Liver (tissue), 9 donors: ENCODE data around the gene WWOX. TPM values are rescaled to one million over a fixed set of nuclear protein-coding genes. Genes with fewer than 3 reads are reported as not detected.

ENCODE experiments used
- DNase-seq: peaks from one replicate; pipeline ENCODE4 v3.0.0-alpha.2; 2017; ENCODE audit warnings: low spot score
- H3K27ac ChIP-seq, 2 donors: one replicate each; pipeline ENCODE4 v1.7.0; 2013; ENCODE audit warnings: inconsistent platforms in 2 of 2, low read length in 2 of 2, control low read depth in 1 of 2, low read depth in 1 of 2, mild to moderate bottlenecking in 1 of 2
- H3K27me3 ChIP-seq, 4 donors: one replicate each; pipeline versions ENCODE4 v1.6.1 to v1.7.0; 2013; ENCODE audit warnings: low read length in 3 of 4, inconsistent platforms in 1 of 4, mild to moderate bottlenecking in 1 of 4, moderate library complexity in 1 of 4; ENCODE audit not compliant: control insufficient read depth in 4 of 4, insufficient read depth in 4 of 4
- H3K36me3 ChIP-seq, 4 donors: one replicate each; pipeline versions ENCODE4 v1.6.1 to v1.7.0; 2013; ENCODE audit warnings: low read length in 3 of 4, mild to moderate bottlenecking in 3 of 4, low read depth in 1 of 4, moderate library complexity in 1 of 4; ENCODE audit not compliant: control insufficient read depth in 4 of 4, insufficient read depth in 3 of 4
- H3K4me1 ChIP-seq, 4 donors: one replicate each; pipeline versions ENCODE4 v1.6.1 to v1.7.0; 2013; ENCODE audit warnings: low read length in 3 of 4, mild to moderate bottlenecking in 3 of 4, moderate library complexity in 1 of 4; ENCODE audit not compliant: control insufficient read depth in 4 of 4, insufficient read depth in 4 of 4
- H3K4me3 ChIP-seq, 3 donors: one replicate each; pipeline versions ENCODE4 v1.6.1 to v1.7.0; 2013; ENCODE audit warnings: low read length in 3 of 3, control low read depth in 1 of 3, low read depth in 1 of 3, mild to moderate bottlenecking in 1 of 3
- H3K9ac ChIP-seq, 2 donors: one replicate each; pipeline ENCODE4 v1.7.0; 2013; ENCODE audit warnings: low read length in 2 of 2, mild to moderate bottlenecking in 2 of 2, moderate library complexity in 2 of 2, control low read depth in 1 of 2, low read depth in 1 of 2
- H3K9me3 ChIP-seq, 4 donors: one replicate each; pipeline versions ENCODE4 v1.6.1 to v1.7.0; 2013; ENCODE audit warnings: low read length in 3 of 4; ENCODE audit not compliant: control insufficient read depth in 4 of 4
- FOXA1 ChIP-seq: IDR thresholded peaks from 2 replicates; pipeline ENCODE4 v1.6.1; 2016; ENCODE audit warnings: antibody characterized with exemption
- FOXA2 ChIP-seq: IDR thresholded peaks from 2 replicates; pipeline ENCODE4 v1.6.1; 2016; ENCODE audit warnings: antibody characterized with exemption
- HNF4A ChIP-seq, 2 donors: conservative IDR thresholded peaks; 2 replicates each; pipeline ENCODE4 v1.6.1; 2016; ENCODE audit warnings: antibody characterized with exemption in 2 of 2, mild to moderate bottlenecking in 2 of 2
- HNF4G ChIP-seq: IDR thresholded peaks from 2 replicates; pipeline ENCODE4 v1.6.1; 2016; ENCODE audit warnings: antibody characterized with exemption
- JUND ChIP-seq, 2 donors: IDR thresholded peaks; 2 replicates each; pipeline ENCODE4 v1.6.1; 2016; ENCODE audit warnings: antibody characterized with exemption in 2 of 2
- NR2F2 ChIP-seq: IDR thresholded peaks from 2 replicates; pipeline ENCODE4 v1.6.1; 2016; ENCODE audit warnings: antibody characterized with exemption
- RAD21 ChIP-seq, 2 donors: IDR thresholded peaks; 2 replicates each; pipeline ENCODE4 v1.6.1; 2016; ENCODE audit warnings: antibody characterized with exemption in 2 of 2, mild to moderate bottlenecking in 2 of 2
- TAF1 ChIP-seq: conservative IDR thresholded peaks from 2 replicates; pipeline ENCODE4 v1.6.1; 2016; ENCODE audit warnings: antibody characterized with exemption, mild to moderate bottlenecking
- WGBS: extraction: QIAGEN DNeasy Blood & Tissue Kit; methylation state at CpG from one replicate; pipeline ENCODE4 v1.1.7; 2013; 5-methylcytosine and 5-hydroxymethylcytosine counted together
- polyA plus RNA-seq, 2 donors: library from polyadenylated mRNA; stranded (reverse) in 1 of 2; unstranded in 1 of 2; fragments of 200-250 nt in 1 of 2; fragments of >200 nt in 1 of 2; fragmentation: Nextera tagmentation in 1 of 2; extraction: Ambion mirVana in 1 of 2; gene quantifications; one replicate each; pipeline versions ENCODE4 v1.2.1 to v1.2.3, GENCODE V29; 2013 to 2015
- total RNA-seq, 2 donors: library from RNA; depleted of rRNA; stranded (reverse); fragments of >200 nt; gene quantifications; one replicate each; pipeline ENCODE4 v1.2.3, GENCODE V29; 2014
- TF ChIP-seq, protein P1 (sequence below): IDR thresholded peaks from 2 replicates; pipeline ENCODE4 v1.6.1; 2016; ENCODE audit warnings: antibody characterized with exemption
- TF ChIP-seq, protein P2 (sequence below): fragments of 150-350 bp; IDR thresholded peaks from 2 replicates; pipeline ENCODE4 v1.5.1; 2017; ENCODE audit warnings: improper control_type of control experiment, low read depth, low read length; ENCODE audit not compliant: missing input control
- TF ChIP-seq, protein P3 (sequence below): IDR thresholded peaks from 2 replicates; pipeline ENCODE4 v1.6.1; 2016; ENCODE audit warnings: antibody characterized with exemption, mild to moderate bottlenecking
- TF ChIP-seq, protein P4 (sequence below): IDR thresholded peaks from 2 replicates; pipeline ENCODE4 v1.6.1; 2016; ENCODE audit warnings: antibody characterized with exemption
- donor health status: healthy.
- donor health status: healthy.
- donor health status: healthy.
- donor health status: healthy.
- donor health status: healthy.

WWOX gene
- total and polyA plus RNA-seq, 4 donors, result 9.8 to 46.0 (median 15.3) TPM

DNA sequence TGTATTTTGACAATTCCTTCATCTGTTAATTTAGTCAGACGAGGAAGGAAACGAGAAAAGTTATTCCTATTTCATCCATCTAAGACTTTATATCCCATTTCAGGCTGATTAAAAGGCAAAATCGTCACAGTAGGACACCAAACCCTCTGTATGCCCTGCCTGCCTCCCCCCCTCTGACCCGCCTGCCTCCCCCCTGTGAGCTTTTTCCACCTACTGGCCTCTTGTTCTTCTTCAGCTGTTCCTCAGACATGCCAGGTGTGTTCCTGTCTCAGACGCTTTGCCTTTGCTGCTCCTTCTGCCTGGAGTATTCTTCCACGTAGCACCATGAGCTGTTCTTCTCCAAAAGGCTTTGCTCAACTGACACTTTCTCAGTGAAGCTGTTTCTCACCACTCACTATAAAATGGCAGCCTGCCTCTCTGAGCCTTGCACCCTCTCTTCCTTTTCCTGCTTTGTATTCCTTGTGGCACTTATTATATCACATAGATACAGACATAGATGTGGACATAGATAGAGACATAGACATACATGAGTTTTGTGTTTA, 777.7 kb downstream of the WWOX start:
- Histone ChIP-seq H3K4me3 (no peak overlapping the region), H3K27me3 (no peaks in the 10 kb centered on the region), H3K9ac (no peak overlapping the region), H3K36me3 (no peaks in the 10 kb centered on the region), H3K27ac (no peak overlapping the region), H3K4me1 (no peaks in the 10 kb centered on the region), H3K9me3 (no peaks in the 10 kb centered on the region)
- WGBS, result 79% methylated on average over 6 of the region's 6 CpGs
- DNase-seq, result no peak
- TF ChIP-seq RAD21 (IDR thresholded peaks at IDR 0.05) (no peak), HNF4A (conservative IDR thresholded peaks at IDR 0.05) (no peak), FOXA1 (no peak)
- TF ChIP-seq, protein P1, sequence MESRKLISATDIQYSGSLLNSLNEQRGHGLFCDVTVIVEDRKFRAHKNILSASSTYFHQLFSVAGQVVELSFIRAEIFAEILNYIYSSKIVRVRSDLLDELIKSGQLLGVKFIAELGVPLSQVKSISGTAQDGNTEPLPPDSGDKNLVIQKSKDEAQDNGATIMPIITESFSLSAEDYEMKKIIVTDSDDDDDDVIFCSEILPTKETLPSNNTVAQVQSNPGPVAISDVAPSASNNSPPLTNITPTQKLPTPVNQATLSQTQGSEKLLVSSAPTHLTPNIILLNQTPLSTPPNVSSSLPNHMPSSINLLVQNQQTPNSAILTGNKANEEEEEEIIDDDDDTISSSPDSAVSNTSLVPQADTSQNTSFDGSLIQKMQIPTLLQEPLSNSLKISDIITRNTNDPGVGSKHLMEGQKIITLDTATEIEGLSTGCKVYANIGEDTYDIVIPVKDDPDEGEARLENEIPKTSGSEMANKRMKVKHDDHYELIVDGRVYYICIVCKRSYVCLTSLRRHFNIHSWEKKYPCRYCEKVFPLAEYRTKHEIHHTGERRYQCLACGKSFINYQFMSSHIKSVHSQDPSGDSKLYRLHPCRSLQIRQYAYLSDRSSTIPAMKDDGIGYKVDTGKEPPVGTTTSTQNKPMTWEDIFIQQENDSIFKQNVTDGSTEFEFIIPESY, result no peak
- TF ChIP-seq, protein P2, sequence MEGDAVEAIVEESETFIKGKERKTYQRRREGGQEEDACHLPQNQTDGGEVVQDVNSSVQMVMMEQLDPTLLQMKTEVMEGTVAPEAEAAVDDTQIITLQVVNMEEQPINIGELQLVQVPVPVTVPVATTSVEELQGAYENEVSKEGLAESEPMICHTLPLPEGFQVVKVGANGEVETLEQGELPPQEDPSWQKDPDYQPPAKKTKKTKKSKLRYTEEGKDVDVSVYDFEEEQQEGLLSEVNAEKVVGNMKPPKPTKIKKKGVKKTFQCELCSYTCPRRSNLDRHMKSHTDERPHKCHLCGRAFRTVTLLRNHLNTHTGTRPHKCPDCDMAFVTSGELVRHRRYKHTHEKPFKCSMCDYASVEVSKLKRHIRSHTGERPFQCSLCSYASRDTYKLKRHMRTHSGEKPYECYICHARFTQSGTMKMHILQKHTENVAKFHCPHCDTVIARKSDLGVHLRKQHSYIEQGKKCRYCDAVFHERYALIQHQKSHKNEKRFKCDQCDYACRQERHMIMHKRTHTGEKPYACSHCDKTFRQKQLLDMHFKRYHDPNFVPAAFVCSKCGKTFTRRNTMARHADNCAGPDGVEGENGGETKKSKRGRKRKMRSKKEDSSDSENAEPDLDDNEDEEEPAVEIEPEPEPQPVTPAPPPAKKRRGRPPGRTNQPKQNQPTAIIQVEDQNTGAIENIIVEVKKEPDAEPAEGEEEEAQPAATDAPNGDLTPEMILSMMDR, result no peak

DNA sequence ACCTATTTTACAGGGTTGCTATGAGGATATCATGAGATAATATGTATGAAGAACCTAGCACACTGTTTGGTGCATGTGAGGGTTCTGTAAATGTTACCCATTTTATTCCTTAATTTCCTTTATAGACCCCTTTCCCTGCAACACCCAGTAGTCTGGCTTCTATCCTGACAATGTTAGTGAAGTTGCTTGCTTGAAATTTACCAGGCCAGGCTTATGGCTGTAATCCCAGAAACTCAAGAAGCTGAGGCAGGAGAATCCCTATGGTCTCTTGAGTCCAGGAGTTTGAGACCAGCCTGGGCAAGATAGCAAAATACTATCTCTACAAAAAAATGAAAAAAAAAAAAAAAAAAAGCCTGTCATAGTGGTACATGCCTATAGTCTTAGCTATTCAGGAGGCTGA, 779.1 kb downstream of the WWOX start:
- TF ChIP-seq JUND (IDR thresholded peaks at IDR 0.05) (no peak), HNF4G (no peak), FOXA2 (no peak), TAF1 (no peak), NR2F2 (no peak), HNF4A (conservative IDR thresholded peaks at IDR 0.05) (no peak)
- TF ChIP-seq, protein P3, sequence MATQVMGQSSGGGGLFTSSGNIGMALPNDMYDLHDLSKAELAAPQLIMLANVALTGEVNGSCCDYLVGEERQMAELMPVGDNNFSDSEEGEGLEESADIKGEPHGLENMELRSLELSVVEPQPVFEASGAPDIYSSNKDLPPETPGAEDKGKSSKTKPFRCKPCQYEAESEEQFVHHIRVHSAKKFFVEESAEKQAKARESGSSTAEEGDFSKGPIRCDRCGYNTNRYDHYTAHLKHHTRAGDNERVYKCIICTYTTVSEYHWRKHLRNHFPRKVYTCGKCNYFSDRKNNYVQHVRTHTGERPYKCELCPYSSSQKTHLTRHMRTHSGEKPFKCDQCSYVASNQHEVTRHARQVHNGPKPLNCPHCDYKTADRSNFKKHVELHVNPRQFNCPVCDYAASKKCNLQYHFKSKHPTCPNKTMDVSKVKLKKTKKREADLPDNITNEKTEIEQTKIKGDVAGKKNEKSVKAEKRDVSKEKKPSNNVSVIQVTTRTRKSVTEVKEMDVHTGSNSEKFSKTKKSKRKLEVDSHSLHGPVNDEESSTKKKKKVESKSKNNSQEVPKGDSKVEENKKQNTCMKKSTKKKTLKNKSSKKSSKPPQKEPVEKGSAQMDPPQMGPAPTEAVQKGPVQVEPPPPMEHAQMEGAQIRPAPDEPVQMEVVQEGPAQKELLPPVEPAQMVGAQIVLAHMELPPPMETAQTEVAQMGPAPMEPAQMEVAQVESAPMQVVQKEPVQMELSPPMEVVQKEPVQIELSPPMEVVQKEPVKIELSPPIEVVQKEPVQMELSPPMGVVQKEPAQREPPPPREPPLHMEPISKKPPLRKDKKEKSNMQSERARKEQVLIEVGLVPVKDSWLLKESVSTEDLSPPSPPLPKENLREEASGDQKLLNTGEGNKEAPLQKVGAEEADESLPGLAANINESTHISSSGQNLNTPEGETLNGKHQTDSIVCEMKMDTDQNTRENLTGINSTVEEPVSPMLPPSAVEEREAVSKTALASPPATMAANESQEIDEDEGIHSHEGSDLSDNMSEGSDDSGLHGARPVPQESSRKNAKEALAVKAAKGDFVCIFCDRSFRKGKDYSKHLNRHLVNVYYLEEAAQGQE, result no peak
- TF ChIP-seq, protein P2, result no peak
- TF ChIP-seq, protein P4, sequence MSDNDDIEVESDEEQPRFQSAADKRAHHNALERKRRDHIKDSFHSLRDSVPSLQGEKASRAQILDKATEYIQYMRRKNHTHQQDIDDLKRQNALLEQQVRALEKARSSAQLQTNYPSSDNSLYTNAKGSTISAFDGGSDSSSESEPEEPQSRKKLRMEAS, result no peak
- H3K27me3 ChIP-seq, result no peaks in the 10 kb centered on the region

More for the DNA sequence above, 779.1 kb downstream of the WWOX start:
- Histone ChIP-seq H3K36me3 (no peaks in the 10 kb centered on the region), H3K4me1 (no peaks in the 10 kb centered on the region), H3K27ac (no peak overlapping the region), H3K9me3 (no peaks in the 10 kb centered on the region), H3K9ac (no peak overlapping the region), H3K4me3 (no peak overlapping the region)
- DNase-seq, result no peak
